Trophoblast cell (in vitro differentiated cells and primary cell): ENCODE data around the gene KCNA5.

Experiments
- DNase-seq, 2 donors: peaks; one replicate each; pipeline ENCODE4 v3.0.0-alpha.2; 2016
- H2AFZ ChIP-seq: 2 replicates; pipeline ENCODE4 v1.6.1; 2013; ENCODE audit warnings: low read length, moderate library complexity, mild to moderate bottlenecking; ENCODE audit not compliant: insufficient read depth, poor library complexity
- H2AK5ac ChIP-seq: 2 replicates; pipeline ENCODE4 v1.6.1; 2013; ENCODE audit warnings: mild to moderate bottlenecking, low read length
- H2BK120ac ChIP-seq: 2 replicates; pipeline ENCODE4 v1.6.1; 2013; ENCODE audit warnings: low read length, mild to moderate bottlenecking, moderate library complexity; ENCODE audit not compliant: insufficient read depth, poor library complexity
- H2BK12ac ChIP-seq: 2 replicates; pipeline ENCODE4 v1.6.1; 2013; ENCODE audit warnings: mild to moderate bottlenecking, low read length, moderate library complexity
- H2BK5ac ChIP-seq: 2 replicates; pipeline ENCODE4 v1.6.1; 2013; ENCODE audit warnings: low read length, low read depth, moderate library complexity, mild to moderate bottlenecking; ENCODE audit not compliant: poor library complexity
- H3K14ac ChIP-seq: 2 replicates; pipeline ENCODE4 v1.6.1; 2013; ENCODE audit warnings: mild to moderate bottlenecking, low read length
- H3K18ac ChIP-seq: 2 replicates; pipeline ENCODE4 v1.6.1; 2013; ENCODE audit warnings: mild to moderate bottlenecking, low read length
- H3K23ac ChIP-seq: 2 replicates; pipeline ENCODE4 v1.6.1; 2013; ENCODE audit warnings: low read length
- H3K27ac ChIP-seq: 2 replicates; pipeline ENCODE4 v1.5.1; 2013; ENCODE audit warnings: low read depth, mild to moderate bottlenecking, inconsistent platforms, low read length, moderate library complexity
- H3K27me3 ChIP-seq: 2 replicates; pipeline ENCODE4 v1.6.1; 2013; ENCODE audit warnings: inconsistent platforms, mild to moderate bottlenecking, low read length, moderate library complexity; ENCODE audit not compliant: insufficient read depth
- H3K36me3 ChIP-seq, 2 experiments: 1 replicate in 1 of 2; 2 replicates in 1 of 2; pipeline ENCODE4 v1.6.1; 2013; ENCODE audit warnings: low read length in 2 of 2, mild to moderate bottlenecking in 2 of 2, moderate library complexity in 1 of 2; ENCODE audit not compliant: insufficient read depth in 2 of 2, control insufficient read depth in 1 of 2
- H3K4ac ChIP-seq: 2 replicates; pipeline ENCODE4 v1.6.1; 2013; ENCODE audit warnings: low read depth, mild to moderate bottlenecking, low read length, moderate library complexity
- H3K4me1 ChIP-seq, 2 experiments: 1 replicate in 1 of 2; 2 replicates in 1 of 2; pipeline ENCODE4 v1.6.1; 2013; ENCODE audit warnings: low read length in 2 of 2, mild to moderate bottlenecking in 2 of 2, moderate library complexity in 1 of 2; ENCODE audit not compliant: insufficient read depth in 2 of 2, control insufficient read depth in 1 of 2
- H3K4me2 ChIP-seq: 2 replicates; pipeline ENCODE4 v1.6.1; 2013; ENCODE audit warnings: inconsistent platforms, mild to moderate bottlenecking, low read length, moderate library complexity
- H3K4me3 ChIP-seq: 2 replicates; pipeline ENCODE4 v1.5.1; 2013; ENCODE audit warnings: mild to moderate bottlenecking, low read depth, low read length, inconsistent platforms
- H3K79me1 ChIP-seq: one replicate; pipeline ENCODE4 v1.6.1; 2013; ENCODE audit warnings: low read length
- H3K79me2 ChIP-seq: 2 replicates; pipeline ENCODE4 v1.6.1; 2013; ENCODE audit warnings: low read length, mild to moderate bottlenecking; ENCODE audit not compliant: control insufficient read depth, insufficient read depth, poor library complexity
- H3K9ac ChIP-seq: 2 replicates; pipeline ENCODE4 v1.6.1; 2013; ENCODE audit warnings: mild to moderate bottlenecking, low read length
- H3K9me3 ChIP-seq: 2 replicates; pipeline ENCODE4 v1.6.1; 2013; ENCODE audit warnings: low read depth, mild to moderate bottlenecking, control low read depth, inconsistent platforms, low read length; ENCODE audit not compliant: insufficient read depth
- H4K12ac ChIP-seq: 2 replicates; pipeline ENCODE4 v1.6.1; 2013; ENCODE audit warnings: low read depth, mild to moderate bottlenecking, low read length, moderate library complexity
- H4K8ac ChIP-seq: 2 replicates; pipeline ENCODE4 v1.6.1; 2013; ENCODE audit warnings: low read depth, mild to moderate bottlenecking, low read length, moderate library complexity
- H4K91ac ChIP-seq: one replicate; pipeline ENCODE4 v1.6.1; 2013; ENCODE audit warnings: low read depth, mild to moderate bottlenecking, low read length, moderate library complexity
- WGBS: extraction: QIAGEN DNeasy Blood & Tissue Kit; methylation state at CpG from one replicate; pipeline ENCODE4 v1.1.7; 2013; ENCODE audit warnings: missing lambda C conversion rate; ENCODE audit not compliant: insufficient read length, insufficient coverage; ENCODE audit errors: extremely low coverage; 5-methylcytosine and 5-hydroxymethylcytosine counted together

KCNA5 gene

GRCh38 chr12:5015711-5016492 is 27.8 kb upstream of the KCNA5 start:
- no peak for DNase-seq
- no peaks in the 10 kb centered on the region for H3K4me1 ChIP-seq
- no peak overlapping the region for H4K8ac ChIP-seq
- no peak overlapping the region for H3K23ac ChIP-seq
- no peaks in the 10 kb centered on the region for H3K36me3 ChIP-seq
- no peaks in the 10 kb centered on the region for H3K27me3 ChIP-seq
- H2AFZ ChIP-seq = no peak overlapping the region
- H2BK120ac ChIP-seq = no peak overlapping the region
- H4K91ac ChIP-seq = no peak overlapping the region
- no peak overlapping the region for H2BK5ac ChIP-seq
- no peak overlapping the region for H3K4ac ChIP-seq
- H2BK12ac ChIP-seq = no peak overlapping the region
- no peak overlapping the region for H3K14ac ChIP-seq
- H3K9ac ChIP-seq = no peak overlapping the region
- no peaks in the 10 kb centered on the region for H3K9me3 ChIP-seq
- no peak overlapping the region for H3K4me3 ChIP-seq
- no peak overlapping the region for H4K12ac ChIP-seq
- H2AK5ac ChIP-seq = no peak overlapping the region
- H3K18ac ChIP-seq = no peak overlapping the region
- H3K79me2 ChIP-seq = no peaks in the 10 kb centered on the region
- H3K27ac ChIP-seq = no peak overlapping the region
- no peaks in the 10 kb centered on the region for H3K79me1 ChIP-seq
- H3K4me2 ChIP-seq = no peak overlapping the region
- WGBS = no CpG with 5 or more reads among the region's 12 CpGs

GRCh38 chr12:5016526-5016925 is 27.2 kb upstream of the KCNA5 start:
- no peak for DNase-seq
- no peaks in the 10 kb centered on the region for H3K27me3 ChIP-seq
- no peak overlapping the region for H3K9ac ChIP-seq
- no peaks in the 10 kb centered on the region for H3K4me1 ChIP-seq
- no CpG with 5 or more reads among the region's 5 CpGs for WGBS
- no peaks in the 10 kb centered on the region for H3K79me1 ChIP-seq
- no peak overlapping the region for H3K27ac ChIP-seq
- no peak overlapping the region for H4K91ac ChIP-seq
- H3K4me3 ChIP-seq = no peak overlapping the region
- H2BK120ac ChIP-seq = no peak overlapping the region
- no peak overlapping the region for H3K4me2 ChIP-seq
- no peak overlapping the region for H2BK5ac ChIP-seq
- no peak overlapping the region for H4K8ac ChIP-seq
- no peak overlapping the region for H4K12ac ChIP-seq
- H3K79me2 ChIP-seq = no peaks in the 10 kb centered on the region
- no peaks in the 10 kb centered on the region for H3K36me3 ChIP-seq
- no peak overlapping the region for H2AK5ac ChIP-seq
- H3K4ac ChIP-seq = no peak overlapping the region
- no peak overlapping the region for H3K23ac ChIP-seq
- no peak overlapping the region for H2AFZ ChIP-seq
- no peak overlapping the region for H2BK12ac ChIP-seq
- no peak overlapping the region for H3K14ac ChIP-seq
- H3K18ac ChIP-seq = no peak overlapping the region
- H3K9me3 ChIP-seq = no peaks in the 10 kb centered on the region

- Histone ChIP-seq H3K23ac (no peak overlapping the region), H4K8ac (no peak overlapping the region), H2AFZ (no peak overlapping the region), H3K9me3 (no peaks in the 10 kb centered on the region), H3K4ac (no peak overlapping the region), H2AK5ac (no peak overlapping the region), H4K91ac (no peak overlapping the region), H3K14ac (no peak overlapping the region), H3K36me3 (no peaks in the 10 kb centered on the region), H3K4me3 (no peak overlapping the region), H3K27ac (no peak overlapping the region), H3K27me3 (no peaks in the 10 kb centered on the region), H3K18ac (no peak overlapping the region), H2BK120ac (no peak overlapping the region), H3K79me1 (no peaks in the 10 kb centered on the region), H3K79me2 (no peaks in the 10 kb centered on the region), H2BK5ac (no peak overlapping the region), H3K9ac (no peak overlapping the region), H3K4me1 (no peaks in the 10 kb centered on the region), H3K4me2 (no peak overlapping the region), H4K12ac (no peak overlapping the region), H2BK12ac (no peak overlapping the region)
- no CpG with 5 or more reads among the region's 24 CpGs for WGBS
- DNase-seq = no peak
Observed at GRCh38 chr12:5017638-5018348, 25.9 kb upstream of the KCNA5 start.

- no peak overlapping the region for H4K8ac ChIP-seq
- DNase-seq = no peak
- H3K4ac ChIP-seq = no peak overlapping the region
- H2BK120ac ChIP-seq = no peak overlapping the region
- no peaks in the 10 kb centered on the region for H3K36me3 ChIP-seq
- no peak overlapping the region for H2AK5ac ChIP-seq
- H3K9me3 ChIP-seq = no peaks in the 10 kb centered on the region
- no peak overlapping the region for H3K4me2 ChIP-seq
- H2BK5ac ChIP-seq = no peak overlapping the region
- H4K12ac ChIP-seq = no peak overlapping the region
- H3K27me3 ChIP-seq = no peaks in the 10 kb centered on the region
- no peak overlapping the region for H4K91ac ChIP-seq
- H2BK12ac ChIP-seq = no peak overlapping the region
- no peak overlapping the region for H3K4me3 ChIP-seq
- H3K23ac ChIP-seq = no peak overlapping the region
- no peak overlapping the region for H3K14ac ChIP-seq
- no peaks in the 10 kb centered on the region for H3K4me1 ChIP-seq
- H2AFZ ChIP-seq = no peak overlapping the region
- no peaks in the 10 kb centered on the region for H3K79me2 ChIP-seq
- H3K27ac ChIP-seq = no peak overlapping the region
- no peak overlapping the region for H3K18ac ChIP-seq
- H3K9ac ChIP-seq = no peak overlapping the region
- no CpG with 5 or more reads among the region's 3 CpGs for WGBS
- no peaks in the 10 kb centered on the region for H3K79me1 ChIP-seq
Observed at GRCh38 chr12:5018677-5019076, 25.0 kb upstream of the KCNA5 start.
